ENCODE data around the gene MAP3K7.

Gene MAP3K7

GRCh38 chr6:90586836-90587638 is at the start of gene MAP3K7:
Gene MAP3K7, minus strand, starts transcription at chr6:90587072. Its CDS starts 189 bp downstream, at chr6:90586883.
- peak; percentile 86 to 92 for DNase-seq (ENCODE audit: low read depth in 2 of 2)

GRCh38 chr6:90631046-90631445 is 44.2 kb upstream of the MAP3K7 start:
- no peak for DNase-seq (ENCODE audit: low read depth in 2 of 2)

GRCh38 chr6:90621581-90621980 is 34.7 kb upstream of the MAP3K7 start:
- no peak for DNase-seq (ENCODE audit: low read depth in 2 of 2)

- DNase-seq (ENCODE audit: low read depth in 2 of 2) = no peak
These were observed 32.3 kb upstream of the MAP3K7 start for GRCh38 chr6:90619221-90619620.

- no peak for DNase-seq (ENCODE audit: low read depth in 2 of 2)
These were observed 25.4 kb upstream of the MAP3K7 start for GRCh38 chr6:90612313-90612680.

- DNase-seq (ENCODE audit: low read depth in 2 of 2) = no peak
These were observed 24.9 kb upstream of the MAP3K7 start for GRCh38 chr6:90611543-90612312.

- no peak for DNase-seq (ENCODE audit: low read depth in 2 of 2)
These were observed 24.1 kb upstream of the MAP3K7 start for GRCh38 chr6:90610751-90611542.

GRCh38 chr6:90610301-90610750 is 23.5 kb upstream of the MAP3K7 start:
- DNase-seq (ENCODE audit: low read depth in 2 of 2) = no peak

- no peak for DNase-seq (ENCODE audit: low read depth in 2 of 2)
These were observed 19.0 kb upstream of the MAP3K7 start for GRCh38 chr6:90605749-90606340.

GRCh38 chr6:90604546-90604945 is 17.7 kb upstream of the MAP3K7 start:
- DNase-seq (ENCODE audit: low read depth in 2 of 2) = no peak

- no peak for DNase-seq (ENCODE audit: low read depth in 2 of 2)
These were observed 12.3 kb upstream of the MAP3K7 start for GRCh38 chr6:90599151-90599550.

- no peak for DNase-seq (ENCODE audit: low read depth in 2 of 2)
These were observed 11.5 kb upstream of the MAP3K7 start for GRCh38 chr6:90598192-90598951.

GRCh38 chr6:90596967-90597539 is 10.2 kb upstream of the MAP3K7 start:
- DNase-seq (ENCODE audit: low read depth in 2 of 2) = no peak

GRCh38 chr6:90595854-90596253 is 9.0 kb upstream of the MAP3K7 start:
- DNase-seq (ENCODE audit: low read depth in 2 of 2) = no peak

- DNase-seq (ENCODE audit: low read depth in 2 of 2) = peak in 1 of 2 donors; percentile 22
These were observed 381 bp downstream of the MAP3K7 start for GRCh38 chr6:90586546-90586835.

GRCh38 chr6:90584636-90585255 is 2.1 kb downstream of the MAP3K7 start:
- DNase-seq (ENCODE audit: low read depth in 2 of 2) = no peak

GRCh38 chr6:90583836-90584481 is 2.9 kb downstream of the MAP3K7 start:
- DNase-seq (ENCODE audit: low read depth in 2 of 2) = no peak

GRCh38 chr6:90583179-90583835 is 3.6 kb downstream of the MAP3K7 start:
- DNase-seq (ENCODE audit: low read depth in 2 of 2) = no peak

GRCh38 chr6:90581146-90581545 is 5.7 kb downstream of the MAP3K7 start:
- DNase-seq (ENCODE audit: low read depth in 2 of 2) = no peak

Measured in stimulated activated CD4-positive, alpha-beta T cell treated with anti-CD3 and anti-CD28 coated beads, Interleukin-15, amount 100 ng/mL, for 48 hours (primary cell).